Naive thymus-derived CD4-positive, alpha-beta T cell (primary cell): ENCODE data around the gene SESN1. TPM values are rescaled to one million over a fixed set of nuclear protein-coding genes. Genes with fewer than 3 reads are reported as not detected.
"Not testable (repeated sequence)": the region's sequence is repeated elsewhere in the genome, so short reads cannot be mapped to it uniquely, and the experiment has no call there.

Source experiments
- ATAC-seq: fragments of 150-1000 bp; cut with Tn5 transposase; 2 replicates; pipeline ENCODE4 v1.10.0; 2021; ENCODE audit warnings: mild to moderate bottlenecking, moderate library complexity
- CTCF ChIA-PET: fragments of 350-600 bp; sonication (Branson Sonifier 250); formaldehyde crosslinking; loops from one replicate; lab custom pipeline; 2021; ENCODE audit warnings: antibody characterized with exemption; lab: Charles Lee
- POLR2A ChIA-PET: fragments of 350-600 bp; sonication (Branson Sonifier 250); formaldehyde crosslinking; loops from one replicate; lab custom pipeline; 2021; ENCODE audit warnings: antibody characterized with exemption, inconsistent platforms; lab: Charles Lee
- DNase-seq, 9 donors: peaks; one replicate each; pipeline versions ENCODE4 v3.0.0 to v3.0.0-alpha.2; 2020 to 2022; ENCODE audit warnings: mixed read lengths in 1 of 9
- H3K27ac ChIP-seq: one replicate; pipeline ENCODE4 v1.7.0; 2013; ENCODE audit warnings: mild to moderate bottlenecking, low read depth, low read length, moderate library complexity
- H3K27me3 ChIP-seq, 2 donors: one replicate each; pipeline ENCODE4 v1.7.0; 2013; ENCODE audit warnings: low read length in 2 of 2, mild to moderate bottlenecking in 2 of 2, moderate library complexity in 2 of 2; ENCODE audit not compliant: control insufficient read depth in 2 of 2, insufficient read depth in 2 of 2
- H3K36me3 ChIP-seq, 3 experiments: 1 replicate in 2 of 3; 2 replicates in 1 of 3; pipeline ENCODE4 v1.7.0; 2013; ENCODE audit warnings: low read length in 3 of 3, mild to moderate bottlenecking in 3 of 3, moderate library complexity in 1 of 3; ENCODE audit not compliant: insufficient read depth in 3 of 3, control insufficient read depth in 2 of 3
- H3K4me1 ChIP-seq, 2 donors: one replicate each; pipeline ENCODE4 v1.7.0; 2013; ENCODE audit warnings: low read length in 2 of 2, mild to moderate bottlenecking in 2 of 2, moderate library complexity in 1 of 2; ENCODE audit not compliant: control insufficient read depth in 2 of 2, insufficient read depth in 2 of 2
- H3K4me3 ChIP-seq: 2 replicates; pipeline ENCODE4 v1.7.0; 2013; ENCODE audit warnings: mild to moderate bottlenecking, low read length
- H3K9me3 ChIP-seq, 3 experiments: 1 replicate in 2 of 3; 2 replicates in 1 of 3; pipeline ENCODE4 v1.7.0; 2013; ENCODE audit warnings: low read length in 3 of 3; ENCODE audit not compliant: control insufficient read depth in 2 of 3
- H3K27ac Mint-ChIP-seq, 9 donors: one replicate each; pipeline ENCODE4 v1.8.0; 2020 to 2022; ENCODE audit warnings: mixed read lengths in 9 of 9, mild to moderate bottlenecking in 8 of 9, moderate library complexity in 5 of 9, inconsistent platforms in 2 of 9
- H3K27me3 Mint-ChIP-seq, 5 donors: one replicate each; pipeline ENCODE4 v1.8.0; 2021 to 2022; ENCODE audit warnings: mixed read lengths in 5 of 5, mild to moderate bottlenecking in 1 of 5
- H3K36me3 Mint-ChIP-seq, 5 donors: one replicate each; pipeline ENCODE4 v1.8.0; 2020 to 2022; ENCODE audit warnings: mixed read lengths in 5 of 5, mild to moderate bottlenecking in 3 of 5, inconsistent platforms in 1 of 5
- H3K4me1 Mint-ChIP-seq, 7 donors: one replicate each; pipeline ENCODE4 v1.8.0; 2020 to 2022; ENCODE audit warnings: mixed read lengths in 7 of 7, mild to moderate bottlenecking in 3 of 7, inconsistent platforms in 1 of 7
- H3K4me3 Mint-ChIP-seq, 10 donors: one replicate each; pipeline ENCODE4 v1.8.0; 2020 to 2022; ENCODE audit warnings: mild to moderate bottlenecking in 10 of 10, mixed read lengths in 10 of 10, moderate library complexity in 6 of 10, inconsistent platforms in 2 of 10
- H3K9me3 Mint-ChIP-seq, 11 donors: one replicate each; pipeline ENCODE4 v1.8.0; 2020 to 2022; ENCODE audit warnings: mixed read lengths in 11 of 11, mild to moderate bottlenecking in 4 of 11, inconsistent platforms in 1 of 11, moderate library complexity in 1 of 11
- intact Hi-C, 2 donors: fragments of 100-400 bp; cut with micrococcal nuclease; formaldehyde crosslinking; loops; one replicate each; pipeline ENCODE4 v1.15.1; 2023
- polyA plus RNA-seq, 2 donors: library from polyadenylated mRNA; unstranded; fragments of 300-500 nt; fragmentation: Illumina TruSeq; gene quantifications; one replicate each; pipeline ENCODE4 v1.2.3, GENCODE V29; 2021
- total RNA-seq, 6 experiments: library from RNA in 5 of 6; stranded (reverse) in 5 of 6; gene quantifications; 1 replicate in 5 of 6; 2 replicates in 1 of 6; pipeline ENCODE4 v1.2.3 and lab custom pipeline; 2021 to 2026

Gene SESN1
- total and polyA plus RNA-seq, 7 experiments from 2014 or later: 16.5 to 61.8 (median 37.2) TPM

DNA sequence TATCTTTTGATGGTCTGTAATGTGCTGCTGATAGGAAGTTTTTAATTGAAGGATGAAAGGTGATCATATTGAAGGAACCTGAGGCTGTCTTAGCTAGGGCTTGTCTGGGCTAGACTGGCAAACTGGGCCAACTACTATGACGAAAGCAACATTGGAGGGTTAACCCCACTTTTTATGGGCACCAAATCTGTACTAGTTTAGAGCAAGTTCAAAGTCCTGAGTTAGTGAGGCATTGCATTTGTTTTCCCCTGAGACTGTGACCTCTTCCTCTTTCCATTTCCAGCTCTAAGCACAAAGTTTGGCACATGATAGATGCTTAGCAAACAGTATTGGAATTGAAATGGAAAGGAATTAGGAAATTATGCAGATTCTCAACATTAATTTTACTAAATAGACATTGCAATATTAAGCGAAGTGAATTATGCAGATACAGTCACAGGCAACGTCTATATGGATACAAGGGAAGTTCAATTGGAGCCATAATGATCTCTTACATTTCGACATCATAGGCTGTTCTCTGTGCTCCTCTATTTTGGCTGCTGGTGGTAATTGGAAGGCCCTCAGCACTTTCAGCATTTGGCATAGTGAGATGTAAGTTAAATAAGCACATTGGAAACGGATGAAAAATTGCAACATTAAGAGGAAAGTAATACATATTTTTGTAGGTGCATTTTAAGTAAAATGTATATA is 22.8 kb upstream of the SESN1 start:
- POLR2A ChIA-PET: no interaction called here
- no peak for ATAC-seq
- Histone ChIP-seq H3K9me3 (no peaks in the 10 kb centered on the region), H3K4me1 (no peaks in the 10 kb centered on the region), H3K4me3 (no peak overlapping the region), H3K36me3 (no peaks in the 10 kb centered on the region), H3K27me3 (no peaks in the 10 kb centered on the region), H3K27ac (no peak overlapping the region)
- no peak overlapping the region for H3K27ac Mint-ChIP-seq
- CTCF ChIA-PET: no interaction called here
- H3K4me3 Mint-ChIP-seq: no peak overlapping the region
- H3K27me3 Mint-ChIP-seq: peaks cover 0 to 2% (median 0%) of the 10 kb centered on the region in 5 donors
- DNase-seq: no peak
- intact Hi-C loops: no loop called here
- H3K9me3 Mint-ChIP-seq: no peaks in the 10 kb centered on the region
- peaks cover 11 to 26% (median 21%) of the 10 kb centered on the region in 7 donors for H3K4me1 Mint-ChIP-seq
- peaks cover 0 to 9% (median 0%) of the 10 kb centered on the region in 5 donors for H3K36me3 Mint-ChIP-seq

DNA sequence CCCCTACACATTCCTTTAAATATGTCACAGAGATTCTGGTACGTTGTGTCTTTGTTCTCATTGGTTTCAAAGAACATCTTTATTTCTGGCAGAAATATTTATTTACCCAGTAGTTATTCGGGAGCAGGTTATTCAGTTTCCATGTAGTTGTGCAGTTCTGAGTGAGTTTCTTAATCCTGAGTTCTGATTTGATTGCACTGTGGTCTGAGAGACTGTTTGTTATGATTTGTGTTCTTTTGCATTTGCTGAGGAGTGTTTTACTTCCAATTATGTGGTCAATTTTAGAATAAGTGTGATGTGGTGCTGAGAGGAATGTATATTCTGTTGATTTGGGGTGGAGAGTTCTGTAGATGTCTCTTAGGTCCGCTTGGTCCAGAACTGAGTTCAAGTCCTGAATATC is 18.0 kb upstream of the SESN1 start:
- Mint-ChIP-seq H3K36me3 (peaks cover 6 to 30% (median 18%) of the 10 kb centered on the region in 5 donors), H3K9me3 (peaks cover 0 to 12% (median 0%) of the 10 kb centered on the region in 11 donors)
- intact Hi-C loops, H3K4me3 ChIP-seq, DNase-seq, H3K4me3 Mint-ChIP-seq, H3K36me3 ChIP-seq, H3K27me3 Mint-ChIP-seq, H3K4me1 Mint-ChIP-seq, H3K27ac ChIP-seq, H3K27ac Mint-ChIP-seq, H3K27me3 ChIP-seq, H3K4me1 ChIP-seq, H3K9me3 ChIP-seq, CTCF ChIA-PET, POLR2A ChIA-PET, ATAC-seq: not testable (repeated sequence)

DNA sequence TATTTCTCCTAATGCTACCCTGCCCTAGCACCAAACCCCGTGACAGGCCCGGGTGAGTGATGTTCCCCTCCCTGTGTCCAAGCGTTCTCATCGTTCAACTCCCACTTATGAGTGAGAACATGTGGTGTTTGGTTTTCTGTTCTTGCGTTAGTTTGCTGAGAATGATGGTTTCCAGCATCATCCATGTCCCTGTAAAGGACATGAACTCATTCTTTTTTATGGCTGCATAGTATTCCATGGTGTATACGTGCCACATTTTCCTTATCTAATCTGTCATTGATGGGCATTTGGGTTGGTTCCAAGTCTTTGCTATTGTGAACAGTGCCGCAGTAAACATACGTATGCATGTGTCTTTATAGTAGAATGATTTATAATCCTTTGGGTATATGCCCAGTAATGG is 15.0 kb upstream of the SESN1 start:
- H3K9me3 ChIP-seq, H3K4me3 ChIP-seq, intact Hi-C loops, H3K27ac ChIP-seq, H3K4me1 Mint-ChIP-seq, H3K27ac Mint-ChIP-seq, DNase-seq, H3K4me1 ChIP-seq, H3K27me3 ChIP-seq, ATAC-seq, H3K36me3 ChIP-seq, H3K4me3 Mint-ChIP-seq, POLR2A ChIA-PET, CTCF ChIA-PET, H3K27me3 Mint-ChIP-seq: not testable (repeated sequence)
- peaks cover 6 to 30% (median 18%) of the 10 kb centered on the region in 5 donors for H3K36me3 Mint-ChIP-seq
- peaks cover 0 to 12% (median 0%) of the 10 kb centered on the region in 11 donors for H3K9me3 Mint-ChIP-seq

DNA sequence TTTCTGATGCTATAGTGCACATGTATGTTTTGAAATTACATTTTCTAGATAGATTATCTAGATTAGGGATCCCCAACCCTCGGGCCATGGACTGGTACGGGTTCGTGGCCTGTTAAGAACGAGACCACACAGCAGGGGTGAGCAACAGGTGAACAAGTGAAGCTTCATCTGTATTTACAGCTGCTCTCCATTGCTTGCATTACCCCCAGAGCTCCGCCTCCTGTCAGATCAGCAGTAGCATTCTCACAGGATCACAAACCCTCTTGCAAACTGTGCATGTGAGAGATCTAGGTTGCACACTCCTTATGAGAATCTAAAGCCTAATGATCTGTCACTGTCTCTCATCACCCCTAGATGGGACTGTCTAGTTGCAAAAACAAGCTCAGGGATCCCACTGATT is 11.0 kb upstream of the SESN1 start:
- ChIA-PET CTCF (no interaction called here), POLR2A (interaction anchor here (0.7 kb wide), 1 partner anchor 1770 kb away, joined by 3 read pairs; no protein-coding TSS in a partner anchor)
- Mint-ChIP-seq H3K27ac (no peak overlapping the region), H3K9me3 (peaks cover 0 to 9% (median 0%) of the 10 kb centered on the region in 11 donors), H3K4me1 (peaks cover 0 to 2% (median 0%) of the 10 kb centered on the region in 7 donors), H3K27me3 (no peaks in the 10 kb centered on the region), H3K4me3 (no peak overlapping the region), H3K36me3 (peaks cover 3 to 26% (median 14%) of the 10 kb centered on the region in 5 donors)
- no peak for DNase-seq
- Histone ChIP-seq H3K4me1 (no peaks in the 10 kb centered on the region), H3K27ac (no peak overlapping the region), H3K27me3 (no peaks in the 10 kb centered on the region), H3K4me3 (no peak overlapping the region), H3K9me3 (no peaks in the 10 kb centered on the region), H3K36me3 (no peaks in the 10 kb centered on the region)
- ATAC-seq: no peak
- intact Hi-C loops: no loop called here

DNA sequence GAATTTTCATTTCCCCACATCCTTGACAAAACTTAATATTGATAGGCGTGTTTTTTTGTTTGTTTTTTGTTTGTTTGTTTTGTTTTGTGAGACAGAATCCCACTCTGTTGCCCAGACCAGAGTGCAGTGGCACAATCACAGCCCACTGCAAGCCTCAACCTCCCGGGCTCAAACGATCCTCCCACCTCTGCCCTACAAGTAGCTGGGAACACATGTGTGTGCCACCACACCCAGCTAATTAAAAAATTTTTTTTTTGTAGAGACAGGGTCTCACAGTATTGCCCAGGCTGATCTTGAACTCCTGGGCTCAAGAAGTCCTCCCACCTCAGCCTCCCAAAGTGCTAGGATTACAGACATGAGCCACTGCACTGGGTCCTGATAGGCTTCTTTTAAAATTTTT is 9.9 kb upstream of the SESN1 start:
- H3K4me3 Mint-ChIP-seq: no peak overlapping the region
- Histone ChIP-seq H3K36me3 (no peaks in the 10 kb centered on the region), H3K27ac (no peak overlapping the region), H3K4me3 (no peak overlapping the region), H3K4me1 (no peaks in the 10 kb centered on the region), H3K27me3 (no peaks in the 10 kb centered on the region), H3K9me3 (no peaks in the 10 kb centered on the region)
- DNase-seq (no peak), ATAC-seq (no peak)
- peaks cover 0 to 15% (median 6%) of the 10 kb centered on the region in 5 donors for H3K36me3 Mint-ChIP-seq
- H3K27me3 Mint-ChIP-seq: no peaks in the 10 kb centered on the region
- peaks cover 0 to 2% (median 0%) of the 10 kb centered on the region in 7 donors for H3K4me1 Mint-ChIP-seq
- H3K9me3 Mint-ChIP-seq: no peaks in the 10 kb centered on the region
- no peak overlapping the region for H3K27ac Mint-ChIP-seq
- intact Hi-C loops: no loop called here
- ChIA-PET CTCF (no interaction called here), POLR2A (interaction anchor here (0.7 to 1.4 kb wide), 2 partner anchors 9 to 279 kb away, joined by 3 to 7 read pairs; partner anchors contain the start of genes CEP57L1 and SESN1)

DNA sequence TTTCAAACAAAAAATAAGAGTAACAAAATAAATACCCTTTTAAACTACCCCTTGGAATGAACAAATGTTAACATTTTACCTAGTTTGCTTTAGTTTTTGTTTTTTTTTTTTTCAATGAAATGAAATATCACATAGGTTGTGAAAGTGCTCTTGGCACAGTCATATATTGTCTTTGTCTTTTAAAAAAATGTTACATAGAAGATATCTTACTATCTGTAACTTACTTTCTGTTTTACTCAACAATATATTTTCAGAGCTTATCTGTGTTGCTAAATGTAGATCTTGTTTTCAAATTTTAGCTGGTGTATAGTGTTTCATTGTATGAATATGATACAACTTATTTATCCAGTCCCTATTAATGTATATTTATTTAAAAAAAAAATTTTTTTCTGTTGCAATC is 9.3 kb upstream of the SESN1 start:
- CTCF ChIA-PET: no interaction called here
- no peaks in the 10 kb centered on the region for H3K36me3 ChIP-seq
- intact Hi-C loops: no loop called here
- no peaks in the 10 kb centered on the region for H3K4me1 ChIP-seq
- POLR2A ChIA-PET: interaction anchor here (1.4 kb wide), 1 partner anchor 9 kb away, joined by 7 read pairs; the partner anchor contains the start of genes CEP57L1 and SESN1
- H3K4me3 ChIP-seq: no peak overlapping the region
- no peaks in the 10 kb centered on the region for H3K9me3 Mint-ChIP-seq
- no peaks in the 10 kb centered on the region for H3K27me3 Mint-ChIP-seq
- peaks cover 0 to 6% (median 0%) of the 10 kb centered on the region in 7 donors for H3K4me1 Mint-ChIP-seq
- H3K27ac ChIP-seq: no peak overlapping the region
- no peak overlapping the region for H3K27ac Mint-ChIP-seq
- DNase-seq (no peak), ATAC-seq (no peak)
- no peak overlapping the region for H3K4me3 Mint-ChIP-seq
- H3K27me3 ChIP-seq: no peaks in the 10 kb centered on the region
- peaks cover 0 to 15% (median 10%) of the 10 kb centered on the region in 5 donors for H3K36me3 Mint-ChIP-seq
- no peaks in the 10 kb centered on the region for H3K9me3 ChIP-seq

DNA sequence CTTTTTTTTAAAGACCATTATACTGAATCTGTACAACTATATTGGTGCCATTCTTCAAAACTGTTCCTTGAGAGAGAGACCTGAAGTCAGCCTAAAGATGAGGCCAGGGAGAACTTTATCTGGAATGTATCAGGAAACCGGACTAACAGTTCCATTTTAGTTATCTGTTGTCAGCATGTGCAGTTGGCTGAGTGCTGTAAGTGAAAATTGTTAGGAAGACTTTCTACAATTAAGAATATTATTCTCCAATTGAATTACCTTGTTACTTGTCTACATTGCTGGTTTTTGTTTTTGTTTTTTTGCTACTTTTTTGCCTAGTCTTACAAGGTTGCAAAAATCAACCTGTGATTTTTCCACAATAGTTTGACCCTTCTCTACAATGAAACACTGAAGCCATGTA is 8.1 kb upstream of the SESN1 start:
- CTCF ChIA-PET: interaction anchor here (0.7 kb wide), 1 partner anchor 673 kb away, joined by 3 read pairs; no protein-coding TSS in a partner anchor
- Histone ChIP-seq H3K9me3 (no peaks in the 10 kb centered on the region), H3K36me3 (no peaks in the 10 kb centered on the region), H3K27ac (no peak overlapping the region), H3K27me3 (no peaks in the 10 kb centered on the region), H3K4me3 (no peak overlapping the region), H3K4me1 (no peaks in the 10 kb centered on the region)
- no peak for ATAC-seq
- POLR2A ChIA-PET: no interaction called here
- Mint-ChIP-seq H3K27me3 (no peaks in the 10 kb centered on the region), H3K9me3 (no peaks in the 10 kb centered on the region), H3K4me3 (no peak overlapping the region), H3K36me3 (peaks cover 0 to 19% (median 13%) of the 10 kb centered on the region in 5 donors), H3K4me1 (peaks cover 0 to 8% (median 2%) of the 10 kb centered on the region in 7 donors), H3K27ac (no peak overlapping the region)
- no peak for DNase-seq
- intact Hi-C loops: no loop called here
